Activated naive CD4-positive, alpha-beta T cell treated with anti-CD3 and anti-CD28 coated beads for 36 hours (primary cell): Measurements from ENCODE around the gene HDAC7. TPM values are rescaled to one million over a fixed set of nuclear protein-coding genes. Genes with fewer than 3 reads are reported as not detected.
A peak's percentile ranks its signal among the peaks of the same experiment; 100 is the strongest.

Experiments
- CTCF ChIA-PET: fragments of 350-600 bp; sonication (Branson Sonifier 250); formaldehyde crosslinking; loops from one replicate; lab custom pipeline; 2021; ENCODE audit warnings: antibody characterized with exemption; lab: Charles Lee
- DNase-seq: peaks from one replicate; pipeline ENCODE4 v3.0.0-alpha.2; 2020
- H3K27ac Mint-ChIP-seq: one replicate; pipeline ENCODE4 v1.8.0; 2021; ENCODE audit warnings: mild to moderate bottlenecking, mixed read lengths
- H3K27me3 Mint-ChIP-seq: one replicate; pipeline ENCODE4 v1.8.0; 2021; ENCODE audit warnings: low read depth, mixed read lengths
- H3K36me3 Mint-ChIP-seq: one replicate; pipeline ENCODE4 v1.8.0; 2021; ENCODE audit warnings: low read depth, mixed read lengths
- H3K4me1 Mint-ChIP-seq: one replicate; pipeline ENCODE4 v1.8.0; 2021; ENCODE audit warnings: low read depth, mixed read lengths
- H3K4me3 Mint-ChIP-seq: one replicate; pipeline ENCODE4 v1.8.0; 2021; ENCODE audit warnings: mild to moderate bottlenecking, moderate library complexity, mixed read lengths
- H3K9me3 Mint-ChIP-seq: one replicate; pipeline ENCODE4 v1.8.0; 2021; ENCODE audit warnings: mixed read lengths
- intact Hi-C: fragments of 100-400 bp; cut with micrococcal nuclease; formaldehyde crosslinking; loops from one replicate; pipeline ENCODE4 v1.15.1; 2023
- total RNA-seq, 2 experiments: library from RNA; stranded (reverse); gene quantifications; one replicate each; pipeline ENCODE4 v1.2.3, GENCODE V29; 2021

HDAC7 gene
- 100 to 1,000 TPM; 272 to 289 TPM for total RNA-seq

DNA sequence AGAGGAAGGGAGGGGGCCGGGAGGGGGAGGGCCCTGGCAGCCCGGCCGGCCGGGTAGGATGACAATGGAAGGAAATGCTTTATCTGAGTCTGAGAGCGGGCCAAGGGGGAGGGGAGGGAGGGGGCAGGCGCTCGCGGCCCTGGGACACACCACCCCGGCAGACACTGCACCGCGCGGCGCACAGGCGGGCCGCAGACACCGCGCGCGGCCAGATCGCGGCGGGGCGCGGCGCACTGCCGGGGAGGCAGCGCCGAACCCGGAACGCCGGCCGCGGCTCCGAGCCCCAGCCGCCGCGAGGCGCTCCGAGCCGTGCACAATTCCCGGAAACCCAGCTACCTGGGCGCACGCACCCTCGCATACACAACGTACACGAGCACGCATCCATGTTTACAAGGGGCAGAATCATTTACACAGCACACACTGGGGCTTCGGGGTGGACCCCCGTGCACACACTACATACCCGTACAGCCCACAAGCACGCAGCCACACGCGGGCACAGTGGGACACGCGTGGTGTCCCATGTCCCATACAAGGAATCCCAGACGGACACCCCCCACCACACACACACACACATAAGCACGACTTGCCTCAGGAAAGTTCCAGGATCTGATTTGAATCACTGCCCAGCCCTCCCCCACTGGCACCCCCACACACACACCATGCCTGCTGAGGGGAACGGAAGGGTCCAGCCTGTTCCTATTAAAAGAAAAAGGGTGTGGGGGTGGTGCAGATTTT lies at the start of gene HDAC7:
Gene HDAC7 (minus strand): TSS at position 8 of the 735 bp plus-strand sequence. CDS start 118 bp downstream, outside the sequence.
- H3K27ac Mint-ChIP-seq = peak within 1 kb of the TSS; percentile 99
- DNase-seq = peak; percentile 82
- peaks cover 63% of the 10 kb centered on the region for H3K4me1 Mint-ChIP-seq
- peaks cover 39% of the 10 kb centered on the region for H3K36me3 Mint-ChIP-seq
- intact Hi-C loops = loop anchor here (1.0 to 10.0 kb wide), 3 partner anchors 12 to 1445 kb away; partner anchors contain the start of gene SLC38A2
- H3K4me3 Mint-ChIP-seq = peak within 1 kb of the TSS; percentile 95
- CTCF ChIA-PET = interaction anchor here (1.2 to 27.8 kb wide), 3 partner anchors 11 to 53 kb away, joined by 3 to 848 read pairs (median 4); no protein-coding TSS in a partner anchor
- no peaks in the 10 kb centered on the region for H3K27me3 Mint-ChIP-seq
- peaks cover under 1% of the 10 kb centered on the region for H3K9me3 Mint-ChIP-seq

- DNase-seq = no peak
These were observed 48.9 kb upstream of the HDAC7 start for GRCh38 chr12:47868552-47869031.

GRCh38 chr12:47868041-47868440 lies 48.3 kb upstream of the HDAC7 start:
- H3K9me3 Mint-ChIP-seq = no peaks in the 10 kb centered on the region
- H3K27ac Mint-ChIP-seq = peak overlapping the region; percentile 69
- intact Hi-C loops = loop anchor here (1.0 kb wide), 1 partner anchor 8 kb away; no protein-coding TSS in a partner anchor
- CTCF ChIA-PET = interaction anchor here (1.4 to 1.7 kb wide), 2 partner anchors 38 to 125 kb away, joined by 3 to 6 read pairs; no protein-coding TSS in a partner anchor
- no peak overlapping the region for H3K4me3 Mint-ChIP-seq
- H3K36me3 Mint-ChIP-seq = peaks cover 57% of the 10 kb centered on the region
- H3K27me3 Mint-ChIP-seq = no peaks in the 10 kb centered on the region
- peaks cover 38% of the 10 kb centered on the region for H3K4me1 Mint-ChIP-seq
- no peak for DNase-seq

More at GRCh38 chr12:47868552-47869031, 48.9 kb upstream of the HDAC7 start:
- intact Hi-C loops = loop anchor here (1.0 kb wide), 1 partner anchor 8 kb away; no protein-coding TSS in a partner anchor
- Mint-ChIP-seq H3K4me1 (peaks cover 34% of the 10 kb centered on the region), H3K4me3 (no peak overlapping the region), H3K27ac (peak overlapping the region; percentile 62), H3K27me3 (no peaks in the 10 kb centered on the region), H3K9me3 (no peaks in the 10 kb centered on the region), H3K36me3 (peaks cover 59% of the 10 kb centered on the region)
- CTCF ChIA-PET = interaction anchor here (0.8 to 2.6 kb wide), 6 partner anchors 17 to 126 kb away, joined by 3 to 10 read pairs (median 4); no protein-coding TSS in a partner anchor

- peak overlapping the region; percentile 69 for H3K27ac Mint-ChIP-seq
- CTCF ChIA-PET = interaction anchor here (1.4 to 1.7 kb wide), 2 partner anchors 38 to 125 kb away, joined by 3 to 6 read pairs; no protein-coding TSS in a partner anchor
- DNase-seq = peak; percentile 62
- no peaks in the 10 kb centered on the region for H3K9me3 Mint-ChIP-seq
- peaks cover 56% of the 10 kb centered on the region for H3K36me3 Mint-ChIP-seq
- no peak overlapping the region for H3K4me3 Mint-ChIP-seq
- H3K27me3 Mint-ChIP-seq = no peaks in the 10 kb centered on the region
- peaks cover 36% of the 10 kb centered on the region for H3K4me1 Mint-ChIP-seq
- intact Hi-C loops = no loop called here
These were observed 47.8 kb upstream of the HDAC7 start for GRCh38 chr12:47867495-47867941.

- intact Hi-C loops = no loop called here
- peak overlapping the region; percentile 59 for H3K27ac Mint-ChIP-seq
- H3K4me1 Mint-ChIP-seq = peaks cover 40% of the 10 kb centered on the region
These were observed 45.0 kb upstream of the HDAC7 start for GRCh38 chr12:47864646-47865235.

GRCh38 chr12:47863985-47864384 lies 44.3 kb upstream of the HDAC7 start:
- intact Hi-C loops = no loop called here
- H3K27ac Mint-ChIP-seq = peak overlapping the region; percentile 48
- peaks cover 53% of the 10 kb centered on the region for H3K36me3 Mint-ChIP-seq
- no peaks in the 10 kb centered on the region for H3K27me3 Mint-ChIP-seq
- no peak for DNase-seq
- H3K4me1 Mint-ChIP-seq = peaks cover 46% of the 10 kb centered on the region
- no peaks in the 10 kb centered on the region for H3K9me3 Mint-ChIP-seq
- H3K4me3 Mint-ChIP-seq = no peak overlapping the region
- CTCF ChIA-PET = interaction anchor here (0.8 kb wide), 1 partner anchor 122 kb away, joined by 3 read pairs; no protein-coding TSS in a partner anchor

More at GRCh38 chr12:47864646-47865235, 45.0 kb upstream of the HDAC7 start:
- no peak for DNase-seq
- CTCF ChIA-PET = interaction anchor here (0.8 kb wide), 1 partner anchor 122 kb away, joined by 3 read pairs; no protein-coding TSS in a partner anchor
- no peaks in the 10 kb centered on the region for H3K9me3 Mint-ChIP-seq
- H3K27me3 Mint-ChIP-seq = no peaks in the 10 kb centered on the region
- peaks cover 48% of the 10 kb centered on the region for H3K36me3 Mint-ChIP-seq
- no peak overlapping the region for H3K4me3 Mint-ChIP-seq

GRCh38 chr12:47863467-47863866 lies 43.8 kb upstream of the HDAC7 start:
- no peak for DNase-seq
- H3K4me1 Mint-ChIP-seq = peaks cover 50% of the 10 kb centered on the region
- intact Hi-C loops = no loop called here
- peaks cover 53% of the 10 kb centered on the region for H3K36me3 Mint-ChIP-seq
- H3K4me3 Mint-ChIP-seq = no peak overlapping the region
- H3K9me3 Mint-ChIP-seq = no peaks in the 10 kb centered on the region
- H3K27ac Mint-ChIP-seq = peak overlapping the region; percentile 22
- CTCF ChIA-PET = interaction anchor here (0.6 to 1.3 kb wide), 3 partner anchors 14 to 150 kb away, joined by 3 to 4 read pairs (median 3); no protein-coding TSS in a partner anchor
- H3K27me3 Mint-ChIP-seq = no peaks in the 10 kb centered on the region

DNA sequence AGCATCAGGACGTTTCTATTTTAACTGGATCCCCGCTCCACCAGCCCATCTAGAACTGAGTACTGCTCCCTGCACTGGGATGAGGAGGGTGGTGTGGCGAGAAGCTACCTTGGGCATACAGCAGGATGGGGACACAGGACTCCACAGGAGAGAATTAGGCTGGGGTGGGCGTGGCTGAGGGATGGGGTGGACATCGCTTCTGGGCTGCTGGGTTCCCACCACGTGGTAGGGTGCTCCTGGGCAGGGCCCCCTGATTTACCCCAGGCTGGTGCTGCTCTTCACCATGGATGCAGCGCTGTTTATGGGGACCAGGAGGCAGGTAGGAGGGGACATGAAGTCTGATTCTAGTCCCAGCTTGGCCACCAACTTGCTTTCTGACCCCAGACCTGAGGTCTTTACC lies 43.2 kb upstream of the HDAC7 start:
- intact Hi-C loops = no loop called here
- DNase-seq = no peak
- Mint-ChIP-seq H3K9me3 (no peaks in the 10 kb centered on the region), H3K4me3 (no peak overlapping the region), H3K27me3 (no peaks in the 10 kb centered on the region), H3K27ac (peak overlapping the region; percentile 30), H3K4me1 (peaks cover 51% of the 10 kb centered on the region), H3K36me3 (peaks cover 56% of the 10 kb centered on the region)
- CTCF ChIA-PET = interaction anchor here (0.6 to 1.3 kb wide), 5 partner anchors 14 to 359 kb away, joined by 3 to 4 read pairs (median 3); no protein-coding TSS in a partner anchor

DNA sequence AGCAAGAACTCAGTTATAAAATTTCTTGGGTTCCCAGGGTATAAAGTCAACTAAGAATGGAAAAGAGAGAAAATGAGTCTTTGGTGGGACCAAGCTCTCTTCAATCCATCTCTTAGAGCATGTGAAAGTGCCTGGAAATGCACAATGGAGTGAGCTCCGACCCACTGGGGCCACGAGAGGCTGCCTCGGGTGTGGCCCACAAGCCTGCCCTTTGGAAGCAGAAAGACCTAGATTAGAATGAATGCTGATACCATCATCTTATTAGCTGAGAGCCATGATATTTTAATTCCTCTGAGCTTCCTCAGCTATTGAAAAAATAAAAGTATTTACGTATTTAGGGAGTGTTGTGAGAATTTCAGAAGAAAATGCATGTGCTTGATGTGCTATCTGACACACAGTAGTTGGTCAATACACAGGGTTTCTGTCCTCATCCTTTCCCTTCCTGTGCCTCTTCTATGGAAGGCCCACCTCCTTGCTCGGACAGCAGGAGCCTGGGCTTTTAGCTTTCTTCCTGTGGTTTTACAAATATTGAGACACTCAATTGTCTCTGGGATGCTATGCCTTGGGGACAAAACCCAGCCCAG lies 42.6 kb upstream of the HDAC7 start:
- Mint-ChIP-seq H3K27me3 (no peaks in the 10 kb centered on the region), H3K9me3 (no peaks in the 10 kb centered on the region), H3K4me3 (no peak overlapping the region), H3K27ac (no peak overlapping the region), H3K4me1 (peaks cover 44% of the 10 kb centered on the region), H3K36me3 (peaks cover 56% of the 10 kb centered on the region)
- intact Hi-C loops = no loop called here
- no peak for DNase-seq
- CTCF ChIA-PET = interaction anchor here (0.7 to 2.0 kb wide), 7 partner anchors 13 to 359 kb away, joined by 3 to 10 read pairs (median 4); no protein-coding TSS in a partner anchor

DNA sequence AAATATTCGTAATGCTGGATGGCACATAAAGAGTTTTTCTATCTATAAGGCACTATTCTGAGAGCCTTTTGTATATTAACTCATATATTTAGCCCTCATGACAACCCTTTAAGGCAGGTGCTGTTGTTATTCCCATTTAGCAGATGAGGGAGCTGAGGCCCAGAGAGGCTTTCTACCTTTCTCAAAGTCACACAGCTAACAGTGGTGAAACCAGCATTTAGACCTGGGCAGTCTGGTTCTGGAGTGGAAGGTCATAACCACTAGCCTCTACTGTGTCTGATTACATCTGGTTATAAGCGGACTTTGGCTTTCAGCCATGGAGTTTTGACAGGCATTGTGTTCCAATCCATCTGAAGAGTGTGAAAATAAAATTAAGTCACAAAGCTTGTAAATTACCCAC lies 41.2 kb upstream of the HDAC7 start:
- intact Hi-C loops = loop anchor here (1.0 to 2.0 kb wide), 5 partner anchors 24 to 102 kb away; partner anchors contain the start of genes TMEM106C and VDR
- peaks cover 61% of the 10 kb centered on the region for H3K36me3 Mint-ChIP-seq

DNA sequence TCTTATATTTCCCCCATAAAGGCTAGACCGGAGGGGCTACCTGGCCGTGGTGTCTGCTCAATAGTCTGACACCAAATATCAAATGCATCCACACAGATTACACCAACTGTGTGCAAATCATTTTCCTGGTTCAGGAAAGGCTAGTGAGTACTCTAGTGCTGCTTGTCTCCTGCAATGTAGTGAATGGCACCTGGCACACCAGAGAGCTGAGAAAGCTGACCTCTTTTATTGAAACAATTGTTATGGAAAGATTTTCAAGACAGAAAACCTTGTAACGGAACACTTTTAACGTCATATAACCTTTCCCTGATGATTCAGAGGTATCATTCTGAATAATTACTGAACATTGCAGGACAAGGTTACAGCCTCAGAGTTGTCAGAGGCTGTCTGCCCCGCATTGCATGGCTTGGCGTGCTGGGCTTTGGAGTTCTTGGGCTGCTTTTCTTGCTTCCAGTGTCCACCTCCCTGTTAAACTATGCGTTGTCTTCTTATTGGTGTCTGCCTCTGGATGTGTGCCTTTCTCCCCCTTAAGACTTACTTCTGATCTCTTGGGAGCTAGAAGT lies 40.7 kb upstream of the HDAC7 start:
- H3K9me3 Mint-ChIP-seq = no peaks in the 10 kb centered on the region
- intact Hi-C loops = loop anchor here (1.0 to 2.0 kb wide), 5 partner anchors 25 to 102 kb away; partner anchors contain the start of genes TMEM106C and VDR
- H3K27me3 Mint-ChIP-seq = no peaks in the 10 kb centered on the region
- peak overlapping the region; percentile 13 for H3K4me3 Mint-ChIP-seq
- DNase-seq = peak; percentile 69
- H3K27ac Mint-ChIP-seq = peak overlapping the region; percentile 92
- peaks cover 44% of the 10 kb centered on the region for H3K4me1 Mint-ChIP-seq
- CTCF ChIA-PET = interaction anchor here (0.9 to 2.0 kb wide), 8 partner anchors 17 to 89 kb away, joined by 3 to 10 read pairs (median 4); partner anchors contain the start of gene SLC48A1
- peaks cover 65% of the 10 kb centered on the region for H3K36me3 Mint-ChIP-seq

More for the DNA sequence above, 41.2 kb upstream of the HDAC7 start:
- no peak for DNase-seq
- CTCF ChIA-PET = interaction anchor here (0.8 to 2.0 kb wide), 10 partner anchors 17 to 119 kb away, joined by 3 to 10 read pairs (median 4); partner anchors contain the start of gene SLC48A1
- peak overlapping the region; percentile 92 for H3K27ac Mint-ChIP-seq
- peaks cover 44% of the 10 kb centered on the region for H3K4me1 Mint-ChIP-seq
- no peaks in the 10 kb centered on the region for H3K9me3 Mint-ChIP-seq
- peak overlapping the region; percentile 5 for H3K4me3 Mint-ChIP-seq
- H3K27me3 Mint-ChIP-seq = no peaks in the 10 kb centered on the region
